ENCODE measurements around the gene ZBTB8A. TPM values are rescaled to one million over a fixed set of nuclear protein-coding genes. Genes with fewer than 3 reads are reported as not detected.

The ZBTB8A gene
- total and polyA plus RNA-seq, 4 donors = 0.93 to 3.3 (median 1.3) TPM

DNA sequence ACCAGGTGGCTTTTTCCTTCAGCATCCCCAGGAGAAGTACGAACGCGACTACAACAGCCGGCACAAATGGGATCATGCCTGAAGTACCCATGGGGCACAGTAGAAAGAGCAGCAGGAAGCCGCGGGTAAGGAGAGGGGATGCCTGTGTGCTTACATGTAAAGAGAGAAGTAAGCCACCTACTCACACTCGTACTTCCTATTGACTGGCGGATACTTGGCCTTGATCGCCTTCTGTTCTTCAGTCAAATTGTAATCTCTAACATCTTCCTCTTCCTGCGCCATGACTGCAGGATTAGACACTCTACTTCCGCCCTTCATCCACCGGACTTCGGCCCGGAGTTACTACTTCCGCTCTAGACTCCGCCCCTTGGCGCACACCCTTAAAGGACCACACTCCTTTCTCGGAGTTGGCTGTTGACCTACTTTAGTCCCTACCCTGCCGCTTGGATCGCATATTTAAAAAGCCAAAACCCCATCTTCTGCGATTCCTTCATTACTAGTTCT is 111.1 kb downstream of the ZBTB8A start, which contains the start of gene ZBTB8OS:
Gene ZBTB8OS, minus strand, starts transcription at position 303 of the 504 bp plus-strand sequence. Its CDS starts 21 bp downstream, at position 282.
- peaks cover 4 to 25% (median 18%) of the 10 kb centered on the region in 4 donors for H3K4me1 ChIP-seq (ENCODE audit: control insufficient read depth in 4 of 4, insufficient read depth in 4 of 4, low read length in 3 of 4)
- WGBS = under 1% methylated on average over 21 of the region's 21 CpGs

More for the DNA sequence above, 111.1 kb downstream of the ZBTB8A start, which contains the start of gene ZBTB8OS:
- TF ChIP-seq, protein P1, sequence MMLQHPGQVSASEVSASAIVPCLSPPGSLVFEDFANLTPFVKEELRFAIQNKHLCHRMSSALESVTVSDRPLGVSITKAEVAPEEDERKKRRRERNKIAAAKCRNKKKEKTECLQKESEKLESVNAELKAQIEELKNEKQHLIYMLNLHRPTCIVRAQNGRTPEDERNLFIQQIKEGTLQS (IDR thresholded peaks at IDR 0.05) = no peak
- TF ChIP-seq FOXA1 (IDR thresholded peaks at IDR 0.05) (no peak), MAX (IDR thresholded peaks at IDR 0.05) (peak; percentile 87), HNF4G (IDR thresholded peaks at IDR 0.05) (peak; percentile 73), JUND (IDR thresholded peaks at IDR 0.05) (peak in 1 of 2 donors; percentile 34), RXRA (IDR thresholded peaks at IDR 0.05) (peak in 1 of 2 donors; percentile 23), YY1 (IDR thresholded peaks at IDR 0.05) (no peak), GABPA (IDR thresholded peaks at IDR 0.05 in 1 of 2, conservative IDR thresholded peaks at IDR 0.05 in 1 of 2) (peak; percentile 95 to 97), SP1 (IDR thresholded peaks at IDR 0.05) (peak; percentile 62), NR2F2 (IDR thresholded peaks at IDR 0.05) (no peak), FOXA2 (IDR thresholded peaks at IDR 0.05) (no peak), EGR1 (IDR thresholded peaks at IDR 0.05; ENCODE audit: low read depth in 2 of 2) (peak; percentile 42 to 57), HNF4A (conservative IDR thresholded peaks at IDR 0.05) (peak; percentile 79 to 88), TAF1 (conservative IDR thresholded peaks at IDR 0.05) (peak; percentile 68), RAD21 (IDR thresholded peaks at IDR 0.05) (no peak)
- TF ChIP-seq, protein P2, sequence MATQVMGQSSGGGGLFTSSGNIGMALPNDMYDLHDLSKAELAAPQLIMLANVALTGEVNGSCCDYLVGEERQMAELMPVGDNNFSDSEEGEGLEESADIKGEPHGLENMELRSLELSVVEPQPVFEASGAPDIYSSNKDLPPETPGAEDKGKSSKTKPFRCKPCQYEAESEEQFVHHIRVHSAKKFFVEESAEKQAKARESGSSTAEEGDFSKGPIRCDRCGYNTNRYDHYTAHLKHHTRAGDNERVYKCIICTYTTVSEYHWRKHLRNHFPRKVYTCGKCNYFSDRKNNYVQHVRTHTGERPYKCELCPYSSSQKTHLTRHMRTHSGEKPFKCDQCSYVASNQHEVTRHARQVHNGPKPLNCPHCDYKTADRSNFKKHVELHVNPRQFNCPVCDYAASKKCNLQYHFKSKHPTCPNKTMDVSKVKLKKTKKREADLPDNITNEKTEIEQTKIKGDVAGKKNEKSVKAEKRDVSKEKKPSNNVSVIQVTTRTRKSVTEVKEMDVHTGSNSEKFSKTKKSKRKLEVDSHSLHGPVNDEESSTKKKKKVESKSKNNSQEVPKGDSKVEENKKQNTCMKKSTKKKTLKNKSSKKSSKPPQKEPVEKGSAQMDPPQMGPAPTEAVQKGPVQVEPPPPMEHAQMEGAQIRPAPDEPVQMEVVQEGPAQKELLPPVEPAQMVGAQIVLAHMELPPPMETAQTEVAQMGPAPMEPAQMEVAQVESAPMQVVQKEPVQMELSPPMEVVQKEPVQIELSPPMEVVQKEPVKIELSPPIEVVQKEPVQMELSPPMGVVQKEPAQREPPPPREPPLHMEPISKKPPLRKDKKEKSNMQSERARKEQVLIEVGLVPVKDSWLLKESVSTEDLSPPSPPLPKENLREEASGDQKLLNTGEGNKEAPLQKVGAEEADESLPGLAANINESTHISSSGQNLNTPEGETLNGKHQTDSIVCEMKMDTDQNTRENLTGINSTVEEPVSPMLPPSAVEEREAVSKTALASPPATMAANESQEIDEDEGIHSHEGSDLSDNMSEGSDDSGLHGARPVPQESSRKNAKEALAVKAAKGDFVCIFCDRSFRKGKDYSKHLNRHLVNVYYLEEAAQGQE (IDR thresholded peaks at IDR 0.05) = peak; percentile 19
- TF ChIP-seq, protein P3, sequence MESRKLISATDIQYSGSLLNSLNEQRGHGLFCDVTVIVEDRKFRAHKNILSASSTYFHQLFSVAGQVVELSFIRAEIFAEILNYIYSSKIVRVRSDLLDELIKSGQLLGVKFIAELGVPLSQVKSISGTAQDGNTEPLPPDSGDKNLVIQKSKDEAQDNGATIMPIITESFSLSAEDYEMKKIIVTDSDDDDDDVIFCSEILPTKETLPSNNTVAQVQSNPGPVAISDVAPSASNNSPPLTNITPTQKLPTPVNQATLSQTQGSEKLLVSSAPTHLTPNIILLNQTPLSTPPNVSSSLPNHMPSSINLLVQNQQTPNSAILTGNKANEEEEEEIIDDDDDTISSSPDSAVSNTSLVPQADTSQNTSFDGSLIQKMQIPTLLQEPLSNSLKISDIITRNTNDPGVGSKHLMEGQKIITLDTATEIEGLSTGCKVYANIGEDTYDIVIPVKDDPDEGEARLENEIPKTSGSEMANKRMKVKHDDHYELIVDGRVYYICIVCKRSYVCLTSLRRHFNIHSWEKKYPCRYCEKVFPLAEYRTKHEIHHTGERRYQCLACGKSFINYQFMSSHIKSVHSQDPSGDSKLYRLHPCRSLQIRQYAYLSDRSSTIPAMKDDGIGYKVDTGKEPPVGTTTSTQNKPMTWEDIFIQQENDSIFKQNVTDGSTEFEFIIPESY (IDR thresholded peaks at IDR 0.05) = no peak
- TF ChIP-seq, protein P4, sequence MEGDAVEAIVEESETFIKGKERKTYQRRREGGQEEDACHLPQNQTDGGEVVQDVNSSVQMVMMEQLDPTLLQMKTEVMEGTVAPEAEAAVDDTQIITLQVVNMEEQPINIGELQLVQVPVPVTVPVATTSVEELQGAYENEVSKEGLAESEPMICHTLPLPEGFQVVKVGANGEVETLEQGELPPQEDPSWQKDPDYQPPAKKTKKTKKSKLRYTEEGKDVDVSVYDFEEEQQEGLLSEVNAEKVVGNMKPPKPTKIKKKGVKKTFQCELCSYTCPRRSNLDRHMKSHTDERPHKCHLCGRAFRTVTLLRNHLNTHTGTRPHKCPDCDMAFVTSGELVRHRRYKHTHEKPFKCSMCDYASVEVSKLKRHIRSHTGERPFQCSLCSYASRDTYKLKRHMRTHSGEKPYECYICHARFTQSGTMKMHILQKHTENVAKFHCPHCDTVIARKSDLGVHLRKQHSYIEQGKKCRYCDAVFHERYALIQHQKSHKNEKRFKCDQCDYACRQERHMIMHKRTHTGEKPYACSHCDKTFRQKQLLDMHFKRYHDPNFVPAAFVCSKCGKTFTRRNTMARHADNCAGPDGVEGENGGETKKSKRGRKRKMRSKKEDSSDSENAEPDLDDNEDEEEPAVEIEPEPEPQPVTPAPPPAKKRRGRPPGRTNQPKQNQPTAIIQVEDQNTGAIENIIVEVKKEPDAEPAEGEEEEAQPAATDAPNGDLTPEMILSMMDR (IDR thresholded peaks at IDR 0.05; ENCODE audit: low read depth, low read length, missing input control) = no peak
- Histone ChIP-seq H3K9ac (ENCODE audit: low read depth in 1 of 2, low read length in 2 of 2) (peak within 1 kb of the TSS; percentile 94 to 95), H3K27me3 (ENCODE audit: control insufficient read depth in 4 of 4, insufficient read depth in 4 of 4, low read length in 3 of 4) (no peaks in the 10 kb centered on the region), H3K27ac (ENCODE audit: low read depth in 1 of 2, low read length in 2 of 2) (peak within 1 kb of the TSS; percentile 99 to 100), H3K9me3 (ENCODE audit: control insufficient read depth in 4 of 4, low read length in 3 of 4) (no peaks in the 10 kb centered on the region), H3K4me3 (ENCODE audit: low read depth in 1 of 3, low read length in 3 of 3) (peak within 1 kb of the TSS; percentile 84 to 100 (median 84)), H3K36me3 (ENCODE audit: control insufficient read depth in 4 of 4, insufficient read depth in 3 of 4, low read depth in 1 of 4, low read length in 3 of 4) (peaks cover 4 to 8% (median 4%) of the 10 kb centered on the region in 4 donors)
- DNase-seq (ENCODE audit: low spot score) = peak; percentile 89
